ENCODE measurements around the gene PRG2. TPM values are rescaled to one million over a fixed set of nuclear protein-coding genes. Genes with fewer than 3 reads are reported as not detected.
"Not testable (repeated sequence)": the region's sequence is repeated elsewhere in the genome, so short reads cannot be mapped to it uniquely, and the experiment has no call there.

The PRG2 gene
- total RNA-seq, 1 experiment from 2014 or later = 0.57 TPM

DNA sequence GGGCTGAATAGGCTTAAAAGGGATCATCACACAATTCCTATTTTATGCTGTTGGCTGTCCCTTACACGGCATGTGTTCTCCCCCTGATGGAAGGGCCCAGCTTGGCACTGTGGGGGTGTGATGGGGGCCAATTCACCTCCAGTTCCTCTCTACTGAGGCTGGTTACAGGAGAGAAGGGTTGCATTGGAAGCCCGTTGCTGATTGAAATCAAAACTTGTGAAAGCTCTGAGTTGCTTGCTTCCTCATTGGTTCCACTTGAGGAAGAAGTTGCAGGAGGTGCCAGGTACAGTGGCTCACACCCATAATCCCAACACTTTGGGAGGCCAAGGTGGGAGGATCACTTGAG lies 13.3 kb upstream of the PRG2 start:
- Mint-ChIP-seq H3K27ac (no peak overlapping the region), H3K36me3 (peaks cover 16% of the 10 kb centered on the region), H3K4me3 (no peak overlapping the region), H3K4me1 (no peaks in the 10 kb centered on the region), H3K9me3 (no peaks in the 10 kb centered on the region), H3K27me3 (ENCODE audit: low read depth) (peaks cover 7% of the 10 kb centered on the region; the same call in 1 of the 2 replicates)
- DNase-seq (ENCODE audit: low spot score) (no peak), ATAC-seq (no peak)
- ChIA-PET POLR2A (no interaction called here), CTCF (interaction anchor here (2.1 kb wide), 1 partner anchor 23 kb away, joined by 4 read pairs; no protein-coding TSS in a partner anchor)
- TF ChIP-seq MYBL2 (CRISPR knock-in tag; IDR thresholded peaks at IDR 0.05) (no peak), FOXP1 (CRISPR knock-in tag; IDR thresholded peaks at IDR 0.05; ENCODE audit: borderline replicate concordance) (no peak), EMX1 (CRISPR knock-in tag; IDR thresholded peaks at IDR 0.05) (no peak), ETV6 (CRISPR knock-in tag; IDR thresholded peaks at IDR 0.05) (no peak), CBFB (CRISPR knock-in tag; IDR thresholded peaks at IDR 0.05; ENCODE audit: low read depth) (no peak), JUN (CRISPR knock-in tag; IDR thresholded peaks at IDR 0.05) (no peak), USF2 (CRISPR knock-in tag; IDR thresholded peaks at IDR 0.05) (no peak), NR3C1 (CRISPR knock-in tag; conservative IDR thresholded peaks at IDR 0.05; ENCODE audit: low read depth) (no peak), ZNF396 (CRISPR knock-in tag; IDR thresholded peaks at IDR 0.05; ENCODE audit: borderline replicate concordance) (no peak), NFYB (CRISPR knock-in tag; conservative IDR thresholded peaks at IDR 0.05; ENCODE audit: low read depth) (no peak), ESRRA (CRISPR knock-in tag; IDR thresholded peaks at IDR 0.05; ENCODE audit: borderline replicate concordance) (no peak), ELF4 (CRISPR knock-in tag; IDR thresholded peaks at IDR 0.05; ENCODE audit: low read depth) (no peak), NR1H2 (CRISPR knock-in tag; IDR thresholded peaks at IDR 0.05) (no peak), NR2C2 (CRISPR knock-in tag; IDR thresholded peaks at IDR 0.05) (no peak), ATF1 (CRISPR knock-in tag; IDR thresholded peaks at IDR 0.05) (no peak)
- TF ChIP-seq, protein P1, sequence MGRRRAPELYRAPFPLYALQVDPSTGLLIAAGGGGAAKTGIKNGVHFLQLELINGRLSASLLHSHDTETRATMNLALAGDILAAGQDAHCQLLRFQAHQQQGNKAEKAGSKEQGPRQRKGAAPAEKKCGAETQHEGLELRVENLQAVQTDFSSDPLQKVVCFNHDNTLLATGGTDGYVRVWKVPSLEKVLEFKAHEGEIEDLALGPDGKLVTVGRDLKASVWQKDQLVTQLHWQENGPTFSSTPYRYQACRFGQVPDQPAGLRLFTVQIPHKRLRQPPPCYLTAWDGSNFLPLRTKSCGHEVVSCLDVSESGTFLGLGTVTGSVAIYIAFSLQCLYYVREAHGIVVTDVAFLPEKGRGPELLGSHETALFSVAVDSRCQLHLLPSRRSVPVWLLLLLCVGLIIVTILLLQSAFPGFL (CRISPR knock-in tag; IDR thresholded peaks at IDR 0.05; ENCODE audit: borderline replicate concordance) = no peak
- TF ChIP-seq, protein P2, sequence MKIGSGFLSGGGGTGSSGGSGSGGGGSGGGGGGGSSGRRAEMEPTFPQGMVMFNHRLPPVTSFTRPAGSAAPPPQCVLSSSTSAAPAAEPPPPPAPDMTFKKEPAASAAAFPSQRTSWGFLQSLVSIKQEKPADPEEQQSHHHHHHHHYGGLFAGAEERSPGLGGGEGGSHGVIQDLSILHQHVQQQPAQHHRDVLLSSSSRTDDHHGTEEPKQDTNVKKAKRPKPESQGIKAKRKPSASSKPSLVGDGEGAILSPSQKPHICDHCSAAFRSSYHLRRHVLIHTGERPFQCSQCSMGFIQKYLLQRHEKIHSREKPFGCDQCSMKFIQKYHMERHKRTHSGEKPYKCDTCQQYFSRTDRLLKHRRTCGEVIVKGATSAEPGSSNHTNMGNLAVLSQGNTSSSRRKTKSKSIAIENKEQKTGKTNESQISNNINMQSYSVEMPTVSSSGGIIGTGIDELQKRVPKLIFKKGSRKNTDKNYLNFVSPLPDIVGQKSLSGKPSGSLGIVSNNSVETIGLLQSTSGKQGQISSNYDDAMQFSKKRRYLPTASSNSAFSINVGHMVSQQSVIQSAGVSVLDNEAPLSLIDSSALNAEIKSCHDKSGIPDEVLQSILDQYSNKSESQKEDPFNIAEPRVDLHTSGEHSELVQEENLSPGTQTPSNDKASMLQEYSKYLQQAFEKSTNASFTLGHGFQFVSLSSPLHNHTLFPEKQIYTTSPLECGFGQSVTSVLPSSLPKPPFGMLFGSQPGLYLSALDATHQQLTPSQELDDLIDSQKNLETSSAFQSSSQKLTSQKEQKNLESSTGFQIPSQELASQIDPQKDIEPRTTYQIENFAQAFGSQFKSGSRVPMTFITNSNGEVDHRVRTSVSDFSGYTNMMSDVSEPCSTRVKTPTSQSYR (CRISPR knock-in tag; IDR thresholded peaks at IDR 0.05) = no peak
- TF ChIP-seq, protein P3, sequence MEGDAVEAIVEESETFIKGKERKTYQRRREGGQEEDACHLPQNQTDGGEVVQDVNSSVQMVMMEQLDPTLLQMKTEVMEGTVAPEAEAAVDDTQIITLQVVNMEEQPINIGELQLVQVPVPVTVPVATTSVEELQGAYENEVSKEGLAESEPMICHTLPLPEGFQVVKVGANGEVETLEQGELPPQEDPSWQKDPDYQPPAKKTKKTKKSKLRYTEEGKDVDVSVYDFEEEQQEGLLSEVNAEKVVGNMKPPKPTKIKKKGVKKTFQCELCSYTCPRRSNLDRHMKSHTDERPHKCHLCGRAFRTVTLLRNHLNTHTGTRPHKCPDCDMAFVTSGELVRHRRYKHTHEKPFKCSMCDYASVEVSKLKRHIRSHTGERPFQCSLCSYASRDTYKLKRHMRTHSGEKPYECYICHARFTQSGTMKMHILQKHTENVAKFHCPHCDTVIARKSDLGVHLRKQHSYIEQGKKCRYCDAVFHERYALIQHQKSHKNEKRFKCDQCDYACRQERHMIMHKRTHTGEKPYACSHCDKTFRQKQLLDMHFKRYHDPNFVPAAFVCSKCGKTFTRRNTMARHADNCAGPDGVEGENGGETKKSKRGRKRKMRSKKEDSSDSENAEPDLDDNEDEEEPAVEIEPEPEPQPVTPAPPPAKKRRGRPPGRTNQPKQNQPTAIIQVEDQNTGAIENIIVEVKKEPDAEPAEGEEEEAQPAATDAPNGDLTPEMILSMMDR (IDR thresholded peaks at IDR 0.05) = no peak
- TF ChIP-seq, protein P4, sequence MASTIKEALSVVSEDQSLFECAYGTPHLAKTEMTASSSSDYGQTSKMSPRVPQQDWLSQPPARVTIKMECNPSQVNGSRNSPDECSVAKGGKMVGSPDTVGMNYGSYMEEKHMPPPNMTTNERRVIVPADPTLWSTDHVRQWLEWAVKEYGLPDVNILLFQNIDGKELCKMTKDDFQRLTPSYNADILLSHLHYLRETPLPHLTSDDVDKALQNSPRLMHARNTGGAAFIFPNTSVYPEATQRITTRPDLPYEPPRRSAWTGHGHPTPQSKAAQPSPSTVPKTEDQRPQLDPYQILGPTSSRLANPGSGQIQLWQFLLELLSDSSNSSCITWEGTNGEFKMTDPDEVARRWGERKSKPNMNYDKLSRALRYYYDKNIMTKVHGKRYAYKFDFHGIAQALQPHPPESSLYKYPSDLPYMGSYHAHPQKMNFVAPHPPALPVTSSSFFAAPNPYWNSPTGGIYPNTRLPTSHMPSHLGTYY (CRISPR knock-in tag; IDR thresholded peaks at IDR 0.05) = no peak

- H3K27ac Mint-ChIP-seq; H3K27me3 Mint-ChIP-seq (ENCODE audit: low read depth); POLR2A ChIA-PET; DNase-seq (ENCODE audit: low spot score); ATAC-seq; H3K9me3 Mint-ChIP-seq; H3K4me1 Mint-ChIP-seq; H3K4me3 Mint-ChIP-seq: not testable (repeated sequence)
- CTCF ChIA-PET = interaction anchor here (2.1 kb wide), 1 partner anchor 23 kb away, joined by 4 read pairs; no protein-coding TSS in a partner anchor
- H3K36me3 Mint-ChIP-seq = peaks cover 16% of the 10 kb centered on the region
Measured at GRCh38 chr11:57403003-57403801, 12.8 kb upstream of the PRG2 start.

Measured in WTC11 (cell line).